GM19025 (cell line): ENCODE results near the gene METTL25.

Experiments
- ATAC-seq: cut with Tn5 transposase; IDR thresholded peaks from one replicate; pipeline ENCODE4 v1.9.1; 2021; ENCODE audit warnings: mild to moderate bottlenecking, low read depth, moderate library complexity; ENCODE audit not compliant: unreplicated experiment

METTL25 gene

GRCh38 chr12:82522285-82522684 lies 164.0 kb downstream of the METTL25 start:
- no peak for ATAC-seq

- no peak for ATAC-seq
Measured at GRCh38 chr12:82522762-82523161, 164.4 kb downstream of the METTL25 start.

GRCh38 chr12:82523996-82524395 lies 165.7 kb downstream of the METTL25 start:
- peak; percentile 82 for ATAC-seq

- no peak for ATAC-seq
Measured at GRCh38 chr12:82524641-82525040, 166.3 kb downstream of the METTL25 start.

- no peak for ATAC-seq
Measured at GRCh38 chr12:82525616-82526015, 167.3 kb downstream of the METTL25 start.

- no peak for ATAC-seq
Measured at GRCh38 chr12:82527165-82527780, 168.9 kb downstream of the METTL25 start.
